ENCODE measurements around the gene RASA2. TPM values are rescaled to one million over a fixed set of nuclear protein-coding genes. Genes with fewer than 3 reads are reported as not detected.
"Not testable (repeated sequence)": the region's sequence is repeated elsewhere in the genome, so short reads cannot be mapped to it uniquely, and the experiment has no call there.

The RASA2 gene
- total and polyA plus RNA-seq, 10 donors = 9.4 to 90.6 (median 45.3) TPM

DNA sequence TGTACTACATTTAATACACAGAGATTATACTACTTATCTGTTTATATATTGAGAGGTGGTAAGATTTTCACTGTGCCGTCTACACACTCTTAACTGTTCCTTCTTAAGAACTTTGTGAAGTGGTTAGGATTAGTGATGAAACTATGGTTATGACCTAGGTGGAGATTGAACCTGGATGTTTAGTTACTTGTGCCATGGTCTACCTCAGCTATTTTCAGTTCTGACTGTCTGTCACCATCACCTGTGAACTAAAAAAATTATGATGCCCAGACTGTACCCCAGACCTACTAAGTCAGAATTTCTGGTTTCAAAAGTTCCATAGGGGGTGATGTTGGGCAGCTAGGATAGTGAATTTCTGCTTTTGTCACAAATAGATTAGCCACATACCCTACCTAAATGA is 6.4 kb downstream of the RASA2 start:
- Histone ChIP-seq H3K4me1 (peaks cover 26 to 90% (median 68%) of the 10 kb centered on the region in 6 donors), H3K27me3 (replicated peaks in 1 of 7) (no peaks in the 10 kb centered on the region), H3K9me3 (no peaks in the 10 kb centered on the region), H3K4me3 (no peak overlapping the region), H3K36me3 (peaks cover 0 to 5% (median 0%) of the 10 kb centered on the region in 6 donors), H3K27ac (no peak overlapping the region)
- intact Hi-C loops (cut with DNase I; ENCODE audit: low total_unique reads) = no loop called here
- no peak for TF ChIP-seq CTCF (IDR thresholded peaks at IDR 0.05 in 8 of 11, conservative IDR thresholded peaks at IDR 0.05 in 3 of 11)
- 76 to 95% (median 86%) methylated on average over 1 of the region's 1 CpG for WGBS, 5 donors
- no peak for DNase-seq

DNA sequence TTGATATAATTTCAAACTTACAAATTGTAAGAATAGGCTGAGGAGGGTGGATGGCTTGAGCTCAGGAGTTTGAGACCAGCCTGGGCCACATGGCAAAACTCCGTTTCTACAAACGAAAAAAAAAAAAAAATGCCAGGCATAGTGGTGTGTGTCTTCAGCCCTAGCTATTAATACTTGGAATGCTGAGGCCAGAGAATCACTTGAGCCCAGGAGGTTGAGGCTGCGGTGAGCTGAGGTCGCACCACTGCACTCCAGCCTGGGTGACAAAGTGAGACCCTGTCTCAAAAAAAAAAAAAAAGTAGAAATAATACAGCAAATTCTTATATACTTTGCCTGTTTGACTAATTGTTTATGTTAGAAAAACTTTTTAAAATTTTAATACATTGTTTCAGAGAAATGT is 10.8 kb downstream of the RASA2 start:
- 85 to 93% (median 89%) methylated on average over 4 of the region's 4 CpGs for WGBS, 5 donors

GRCh38 chr3:141498598-141499223 is 11.9 kb downstream of the RASA2 start:
- WGBS, 5 donors = 26 to 42% (median 31%) methylated on average over 6 of the region's 6 CpGs
- TF ChIP-seq POLR2AphosphoS5 (IDR thresholded peaks at IDR 0.05) = peak in 1 of 3 donors; percentile 92
- TF ChIP-seq POLR2A (IDR thresholded peaks at IDR 0.05) = no peak
- intact Hi-C loops (cut with DNase I; ENCODE audit: low total_unique reads) = no loop called here
- Histone ChIP-seq H3K9me3 (no peaks in the 10 kb centered on the region), H3K27ac (peak overlapping the region; percentile 58 to 92 (median 88)), H3K36me3 (peaks cover 0 to 16% (median 0%) of the 10 kb centered on the region in 6 donors), H3K4me3 (peak overlapping the region in 3 of 8 donors; percentile 6 to 53 (median 8)), H3K4me1 (peaks cover 17 to 90% (median 62%) of the 10 kb centered on the region in 6 donors), H3K27me3 (replicated peaks in 1 of 7) (no peaks in the 10 kb centered on the region)
- peak; percentile 87 for DNase-seq

More for the DNA sequence above, 10.8 kb downstream of the RASA2 start:
- H3K27me3 ChIP-seq (replicated peaks in 1 of 7); H3K9me3 ChIP-seq; DNase-seq; H3K36me3 ChIP-seq; H3K4me3 ChIP-seq; intact Hi-C loops (cut with DNase I; ENCODE audit: low total_unique reads): not testable (repeated sequence)
- Histone ChIP-seq H3K27ac (peak overlapping the region in 6 of 8 donors; percentile 58 to 92 (median 89)), H3K4me1 (peaks cover 17 to 90% (median 63%) of the 10 kb centered on the region in 6 donors)

DNA sequence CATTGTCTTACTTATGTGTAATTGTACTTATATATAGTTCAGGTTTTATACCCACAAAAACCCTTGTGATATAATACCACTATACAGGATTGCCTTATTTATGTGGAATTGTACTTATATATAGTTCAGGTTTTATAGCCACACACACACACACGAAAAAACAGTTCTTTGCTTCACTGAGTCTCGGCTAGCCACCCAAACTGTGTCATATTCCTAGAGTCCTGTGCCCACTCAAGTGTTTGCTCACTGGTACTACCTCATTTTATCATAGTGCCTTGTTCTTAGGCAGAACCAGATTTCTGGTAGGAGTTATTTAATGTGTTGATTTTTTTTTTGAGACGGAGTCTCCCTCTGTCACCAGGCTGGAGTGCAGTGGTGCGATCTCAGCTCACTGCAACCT is 12.5 kb downstream of the RASA2 start:
- TF ChIP-seq POLR2A (IDR thresholded peaks at IDR 0.05) (no peak), CTCF (IDR thresholded peaks at IDR 0.05 in 8 of 11, conservative IDR thresholded peaks at IDR 0.05 in 3 of 11) (no peak), POLR2AphosphoS5 (IDR thresholded peaks at IDR 0.05) (no peak)
- H3K9me3 ChIP-seq = no peaks in the 10 kb centered on the region
- intact Hi-C loops (cut with DNase I; ENCODE audit: low total_unique reads) = no loop called here
- DNase-seq = no peak
- H3K27me3 ChIP-seq (replicated peaks in 1 of 7) = no peaks in the 10 kb centered on the region
- H3K36me3 ChIP-seq = peaks cover 0 to 20% (median 0%) of the 10 kb centered on the region in 6 donors
- H3K4me1 ChIP-seq = peaks cover 14 to 90% (median 59%) of the 10 kb centered on the region in 6 donors
- WGBS, 5 donors = 79 to 87% (median 83%) methylated on average over 4 of the region's 4 CpGs
- peak overlapping the region in 3 of 8 donors; percentile 6 to 53 (median 8) for H3K4me3 ChIP-seq
- H3K27ac ChIP-seq = peak overlapping the region; percentile 58 to 92 (median 88)

DNA sequence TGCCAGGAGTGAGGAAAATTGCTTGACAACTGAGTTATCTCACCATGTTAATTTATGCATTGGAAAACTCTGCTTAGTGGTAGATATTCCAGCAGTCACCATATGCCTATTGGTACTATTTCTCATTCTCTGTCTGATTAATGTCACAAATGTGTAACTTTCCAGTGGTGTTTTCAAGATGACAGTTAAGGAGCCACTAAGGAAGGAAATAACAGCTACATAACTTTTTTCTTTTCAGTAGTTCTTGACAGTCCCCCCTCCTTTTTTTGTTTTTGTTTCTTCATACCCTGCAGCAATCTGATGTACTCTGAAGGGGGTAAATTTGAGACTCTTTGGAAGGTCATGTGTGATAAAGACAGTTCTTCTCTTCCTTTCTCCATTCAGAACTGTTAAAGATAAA is 13.1 kb downstream of the RASA2 start:
- Histone ChIP-seq H3K4me1 (peaks cover 13 to 90% (median 55%) of the 10 kb centered on the region in 6 donors), H3K36me3 (peaks cover 0 to 21% (median 0%) of the 10 kb centered on the region in 6 donors), H3K9me3 (no peaks in the 10 kb centered on the region), H3K27ac (peak overlapping the region; percentile 14 to 92 (median 88)), H3K4me3 (peak overlapping the region in 1 of 8 donors; percentile 53), H3K27me3 (replicated peaks in 1 of 7) (no peaks in the 10 kb centered on the region)
- TF ChIP-seq POLR2A (IDR thresholded peaks at IDR 0.05) = no peak
- no peak for TF ChIP-seq CTCF (IDR thresholded peaks at IDR 0.05 in 8 of 11, conservative IDR thresholded peaks at IDR 0.05 in 3 of 11)
- no peak for TF ChIP-seq POLR2AphosphoS5 (IDR thresholded peaks at IDR 0.05)
- intact Hi-C loops (cut with DNase I; ENCODE audit: low total_unique reads) = no loop called here
- no peak for DNase-seq
